ENCODE results near the gene PCDH9.

Gene PCDH9

GRCh38 chr13:67158903-67159302, 71.2 kb downstream of the PCDH9 start:
- FAIRE-seq: no peak

DNA sequence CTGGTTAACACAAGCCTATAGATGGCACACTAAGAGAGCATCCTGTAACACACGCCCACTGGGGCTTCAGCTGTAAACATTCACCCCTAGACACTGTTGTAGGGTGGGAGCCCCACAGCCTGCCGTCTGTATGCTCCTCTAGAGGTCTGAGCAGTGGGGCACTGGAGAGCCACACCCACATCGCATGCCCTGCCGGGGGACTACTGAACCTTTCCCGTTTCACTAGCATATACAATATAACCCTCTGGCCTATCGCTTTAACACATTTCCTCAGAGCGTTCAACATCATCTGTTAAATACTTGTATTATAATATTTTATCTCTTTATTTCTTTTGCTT, 73.4 kb downstream of the PCDH9 start:
- FAIRE-seq: no peak

GRCh38 chr13:67155898-67156722, 74.0 kb downstream of the PCDH9 start:
- no peak for FAIRE-seq

DNA sequence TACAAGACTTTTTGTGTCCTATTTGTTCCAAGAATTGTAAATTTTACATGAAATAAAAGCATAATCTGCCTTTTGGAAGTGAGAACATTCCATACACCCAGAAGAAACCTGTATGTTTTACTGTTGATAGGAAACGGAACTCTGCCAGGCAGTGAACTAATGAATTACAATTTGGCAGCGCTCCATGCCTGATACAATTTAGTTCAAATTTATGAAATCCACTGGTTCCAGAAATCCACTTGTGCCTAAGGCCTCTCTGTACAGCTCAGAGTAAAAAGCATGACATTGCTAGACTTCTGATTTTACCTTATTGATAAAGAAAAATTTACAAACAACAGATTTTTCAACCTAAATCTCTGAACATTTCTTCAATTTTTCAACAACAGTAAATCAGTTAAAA, 78.1 kb downstream of the PCDH9 start:
- FAIRE-seq: no peak

DNA sequence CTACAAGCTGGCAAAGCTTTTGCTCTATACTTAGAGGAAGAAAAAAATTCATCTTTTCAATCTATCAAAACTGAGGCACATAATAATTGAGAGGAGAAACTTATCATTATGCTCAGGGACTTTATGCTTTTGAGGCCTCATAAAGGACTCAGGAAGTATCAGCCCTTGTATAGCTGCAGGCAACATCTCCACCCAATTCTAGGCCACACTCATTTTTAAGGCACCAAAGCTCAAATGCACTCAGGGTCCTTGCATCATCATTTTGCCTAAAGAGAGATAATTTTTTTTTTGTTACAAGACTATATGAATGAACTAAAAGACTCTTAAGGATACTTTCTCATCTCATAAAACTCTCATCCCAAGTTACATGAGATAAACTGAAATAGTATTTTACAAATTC, 78.5 kb downstream of the PCDH9 start:
- no peak for FAIRE-seq

DNA sequence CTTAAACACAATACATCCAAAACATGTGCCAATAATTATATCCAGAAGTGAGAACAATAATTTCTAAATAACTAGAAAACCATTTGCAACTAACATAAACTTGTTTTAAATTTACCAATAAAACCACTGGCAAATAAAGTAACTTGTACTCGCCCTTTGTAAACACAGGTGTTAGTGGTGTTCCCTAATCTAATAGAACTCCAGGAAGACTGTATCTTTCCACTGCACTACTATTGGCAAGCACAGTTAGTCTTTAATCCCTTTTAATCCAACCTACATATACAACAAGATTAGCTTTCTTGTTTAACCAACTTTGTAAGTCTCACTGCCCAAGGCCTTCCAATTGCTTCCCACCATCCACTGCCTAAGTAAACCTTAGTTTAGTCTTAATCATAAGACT, 79.5 kb downstream of the PCDH9 start:
- FAIRE-seq: no peak

GRCh38 chr13:67148161-67148571, 82.0 kb downstream of the PCDH9 start:
- FAIRE-seq: no peak

DNA sequence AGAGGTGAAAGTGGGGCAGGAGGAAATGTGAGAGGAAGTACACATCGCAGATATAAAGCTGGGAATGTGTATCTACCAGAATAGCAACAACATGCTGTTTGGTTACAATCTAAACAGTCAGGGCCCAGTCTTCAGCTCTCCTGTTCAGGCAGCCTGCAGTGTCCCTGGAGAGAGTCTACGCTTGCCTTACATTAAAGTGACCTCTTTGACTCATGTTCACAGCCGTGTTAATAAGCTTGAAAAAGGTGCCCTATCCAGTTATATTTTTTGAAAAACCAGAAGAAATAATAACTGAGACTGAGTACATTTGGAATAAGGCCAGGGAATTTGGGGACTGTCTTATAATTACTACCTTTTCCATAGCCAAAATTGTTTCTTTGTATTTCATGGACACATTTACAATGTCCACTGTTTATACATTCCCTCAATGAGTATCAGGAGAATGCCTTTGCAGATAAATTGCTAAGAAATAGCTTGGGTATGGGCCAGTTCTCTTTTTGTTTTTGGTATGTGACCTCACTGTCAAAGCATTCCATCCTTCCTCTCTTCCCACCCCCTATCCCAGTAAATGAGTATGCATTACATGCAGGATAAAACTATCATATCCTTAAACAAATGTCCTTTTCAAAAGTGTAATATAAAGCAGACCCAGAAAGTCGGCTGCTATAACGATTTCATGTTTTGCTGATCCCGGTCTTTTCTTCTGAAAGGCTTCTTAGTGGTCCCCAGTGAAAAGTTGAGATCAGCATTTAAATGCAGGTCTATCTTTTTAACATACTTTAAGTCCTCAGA, 82.6 kb downstream of the PCDH9 start:
- FAIRE-seq: no peak

- no peak for FAIRE-seq
Measured at GRCh38 chr13:67146523-67147130, 83.5 kb downstream of the PCDH9 start.

GRCh38 chr13:67145950-67146349, 84.2 kb downstream of the PCDH9 start:
- peak; percentile 41 for FAIRE-seq

- no peak for FAIRE-seq
Measured at GRCh38 chr13:67143544-67144115, 86.5 kb downstream of the PCDH9 start.

- no peak for FAIRE-seq
Measured at GRCh38 chr13:67140006-67140405, 90.1 kb downstream of the PCDH9 start.

DNA sequence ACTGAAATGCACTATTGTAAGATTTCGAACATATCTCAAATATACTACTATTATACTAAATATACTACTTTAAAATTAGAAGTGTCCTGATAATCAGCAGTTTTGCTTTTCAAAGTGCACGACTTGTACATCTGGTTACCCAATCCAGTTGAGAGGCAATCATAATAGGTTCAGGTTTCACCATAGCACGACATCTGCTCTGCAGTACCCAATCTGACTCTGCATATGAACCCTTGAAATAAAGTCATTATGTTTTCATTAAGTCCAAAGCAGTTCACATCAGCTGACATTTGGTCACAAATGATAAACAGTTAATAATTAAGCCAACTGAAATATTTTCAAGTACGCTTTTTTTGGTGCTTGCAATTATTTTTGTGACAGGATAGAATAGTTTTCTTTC, 90.6 kb downstream of the PCDH9 start:
- FAIRE-seq: no peak

GRCh38 chr13:67138970-67139369, 91.2 kb downstream of the PCDH9 start:
- FAIRE-seq: no peak

DNA sequence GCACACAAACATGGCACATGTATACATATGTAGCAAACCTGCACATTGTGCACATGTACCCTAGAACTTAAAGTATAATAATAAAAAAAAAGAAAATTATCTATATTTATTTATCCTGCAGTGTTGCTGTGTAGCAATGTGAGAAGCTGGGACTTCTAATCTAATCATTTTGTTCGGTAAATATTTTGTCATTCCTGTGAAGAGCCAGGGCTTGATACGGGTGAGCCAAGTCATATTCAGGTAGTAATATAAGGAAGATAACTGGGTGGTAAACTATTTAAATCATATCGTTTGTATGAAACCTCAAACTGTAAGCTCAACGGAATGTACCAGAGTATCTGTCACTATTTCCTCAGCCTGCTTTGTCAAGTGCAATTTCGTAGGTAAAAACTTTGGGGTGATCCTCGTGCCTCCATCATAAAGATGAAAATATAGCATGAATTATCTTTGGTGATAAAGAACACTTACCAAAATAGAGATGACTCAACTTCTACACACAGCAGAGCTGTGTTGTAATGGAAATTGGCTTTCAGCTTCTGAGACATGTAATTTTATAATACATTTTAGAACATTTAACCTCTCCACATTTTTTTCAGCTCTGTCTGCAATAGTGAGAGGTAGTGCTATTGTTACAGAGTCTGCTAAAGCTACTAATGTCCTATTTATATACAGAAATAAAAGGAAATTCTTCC, 92.9 kb downstream of the PCDH9 start:
- no peak for FAIRE-seq

GRCh38 chr13:67136157-67136556, 94.0 kb downstream of the PCDH9 start:
- FAIRE-seq: no peak

DNA sequence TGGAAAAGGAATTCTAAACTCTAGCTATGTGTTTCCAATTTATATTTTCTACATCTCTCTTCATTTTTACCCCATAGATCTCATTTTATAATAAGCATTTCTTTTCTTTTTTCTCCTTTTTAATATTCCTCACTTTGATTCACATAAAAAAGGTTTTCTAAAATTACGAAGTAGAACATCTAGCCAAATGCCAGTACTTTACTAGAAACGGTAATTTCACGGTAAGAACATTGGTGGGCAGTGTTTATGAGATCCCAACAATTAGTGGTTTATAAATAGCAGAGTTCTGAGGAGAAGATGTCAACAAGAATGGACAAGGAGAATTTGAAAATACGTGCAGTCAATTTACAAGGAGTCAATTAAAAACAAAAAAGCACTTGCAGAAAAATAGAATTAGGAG, 94.8 kb downstream of the PCDH9 start:
- FAIRE-seq: no peak

- no peak for FAIRE-seq
Measured at GRCh38 chr13:67134417-67135129, 95.6 kb downstream of the PCDH9 start.

GRCh38 chr13:67133476-67133875, 96.7 kb downstream of the PCDH9 start:
- FAIRE-seq: no peak

- no peak for FAIRE-seq
Measured at GRCh38 chr13:67131393-67131792, 98.7 kb downstream of the PCDH9 start.

DNA sequence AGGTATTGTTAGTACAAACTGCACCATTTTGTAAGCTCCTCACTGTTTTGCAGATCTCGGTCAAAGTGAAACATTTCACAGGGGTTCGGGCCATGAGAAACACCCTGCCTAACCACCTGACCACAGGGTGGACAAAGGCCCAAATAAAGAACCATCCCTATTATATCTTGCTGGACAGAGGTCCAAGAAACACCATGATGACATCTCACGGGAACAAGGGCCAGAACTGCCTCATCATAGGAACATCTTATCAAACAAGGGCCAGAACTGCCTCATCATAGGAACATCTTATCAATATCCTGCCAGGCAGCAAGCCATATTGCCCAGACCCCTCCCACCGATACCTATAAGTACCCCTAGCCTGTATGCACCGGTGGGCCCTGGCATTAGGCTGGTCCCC, 99.7 kb downstream of the PCDH9 start:
- no peak for FAIRE-seq

DNA sequence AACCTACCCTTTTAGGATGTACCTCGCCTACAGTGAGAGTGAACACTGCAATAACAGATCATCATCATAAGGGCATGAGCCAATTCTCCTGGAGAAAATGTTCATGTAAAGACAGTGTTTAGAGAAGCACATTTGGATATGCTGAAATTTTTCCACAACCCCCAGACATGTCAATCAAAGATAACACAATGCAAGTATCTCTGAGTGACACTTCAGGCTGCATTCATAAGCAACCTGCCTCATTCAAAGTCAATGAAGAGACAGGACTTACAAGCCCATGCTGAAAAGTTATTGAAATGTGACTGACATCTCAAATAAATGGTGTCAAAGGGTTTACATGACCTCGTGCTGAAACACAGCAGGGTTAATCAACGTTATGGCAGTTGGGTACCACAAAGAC, 102.0 kb downstream of the PCDH9 start:
- FAIRE-seq: no peak
